Loucy (cell line): ENCODE results near the gene KRTAP10-2.

ENCODE experiments used
- H2AFZ ChIP-seq: fragments of 200-600 bp; sonication (generic); 2 replicates; pipeline ENCODE4 v1.6.0; 2016; ENCODE audit warnings: antibody characterized with exemption, mild to moderate bottlenecking, low read length, moderate library complexity
- H3F3A ChIP-seq: fragments of 200-600 bp; 2 replicates; pipeline ENCODE4 v1.6.0; 2016; ENCODE audit warnings: antibody characterized with exemption, low read depth, mild to moderate bottlenecking
- H3K27me3 ChIP-seq: fragments of 200-600 bp; sonication (generic); 2 replicates; pipeline ENCODE4 v1.6.1; 2014; ENCODE audit warnings: low read length, mild to moderate bottlenecking; ENCODE audit not compliant: insufficient read depth, poor library complexity, severe bottlenecking
- H3K36me3 ChIP-seq: fragments of 200-600 bp; sonication (generic); 2 replicates; pipeline ENCODE4 v1.6.1; 2016; ENCODE audit warnings: low read length; ENCODE audit not compliant: insufficient read depth
- H3K4me1 ChIP-seq: fragments of 200-600 bp; sonication (generic); 2 replicates; pipeline ENCODE4 v1.5.1; 2014; ENCODE audit warnings: low read length, mild to moderate bottlenecking; ENCODE audit not compliant: insufficient read depth, poor library complexity, severe bottlenecking
- H3K4me2 ChIP-seq: fragments of 200-600 bp; sonication (generic); 2 replicates; pipeline ENCODE4 v1.6.0; 2014; ENCODE audit warnings: antibody characterized with exemption, low read length, low read depth, mild to moderate bottlenecking; ENCODE audit not compliant: poor library complexity, severe bottlenecking
- H3K4me3 ChIP-seq: fragments of 200-600 bp; sonication (generic); 2 replicates; pipeline ENCODE4 v1.5.1; 2014; ENCODE audit warnings: low read length, mild to moderate bottlenecking, mixed read lengths; ENCODE audit not compliant: poor library complexity, severe bottlenecking
- H3K79me2 ChIP-seq: fragments of 200-600 bp; sonication (generic); 2 replicates; pipeline ENCODE4 v1.6.1; 2014; ENCODE audit warnings: low read length; ENCODE audit not compliant: insufficient read depth
- H3K9ac ChIP-seq: fragments of 200-600 bp; sonication (generic); 2 replicates; pipeline ENCODE4 v1.6.0; 2014; ENCODE audit warnings: mild to moderate bottlenecking, low read depth, low read length, moderate library complexity; ENCODE audit not compliant: poor library complexity, severe bottlenecking
- H3K9me2 ChIP-seq: fragments of 200-600 bp; sonication (generic); replicated peaks from 2 replicates; pipeline ENCODE4 v1.6.1; 2016; ENCODE audit warnings: low read depth, low read length, mixed read lengths
- H3K9me3 ChIP-seq: fragments of 200-600 bp; sonication (generic); 2 replicates; pipeline ENCODE4 v1.6.1; 2014; ENCODE audit warnings: mild to moderate bottlenecking, antibody characterized with exemption, low read length, low read depth; ENCODE audit not compliant: insufficient read depth
- H4K20me1 ChIP-seq: fragments of 200-600 bp; sonication (generic); 2 replicates; pipeline ENCODE4 v1.6.0; 2014; ENCODE audit warnings: antibody characterized with exemption, low read length, mild to moderate bottlenecking; ENCODE audit not compliant: insufficient read depth, poor library complexity, severe bottlenecking
- CTCF ChIP-seq: fragments of 200-600 bp; sonication (generic); conservative IDR thresholded peaks from 2 replicates; pipeline ENCODE4 v1.5.1; 2014; ENCODE audit warnings: mild to moderate bottlenecking, antibody characterized with exemption, low read length
- EZH2phosphoT487 ChIP-seq: fragments of 200-600 bp; IDR thresholded peaks from 2 replicates; pipeline ENCODE4 v1.6.1; 2018; ENCODE audit warnings: antibody characterized with exemption, mild to moderate bottlenecking, moderate library complexity, borderline replicate concordance

The KRTAP10-2 gene

DNA sequence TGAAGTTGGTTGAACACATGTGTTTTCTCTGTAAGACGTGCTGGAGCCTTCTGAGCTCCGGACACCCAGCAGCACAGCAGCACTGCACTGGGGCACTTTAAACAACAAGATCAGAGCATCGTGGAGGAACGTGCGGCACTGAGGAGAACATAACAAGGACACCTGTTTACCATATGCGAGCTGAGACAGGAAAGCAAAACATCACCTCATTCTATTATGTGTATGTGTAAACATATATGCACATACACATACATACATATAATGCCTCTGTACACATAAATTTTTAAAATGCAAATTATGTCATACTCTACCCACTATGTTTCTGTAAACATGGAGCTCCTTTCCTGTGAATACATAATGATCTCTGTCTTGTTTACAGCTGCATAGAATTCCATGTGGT is 44.2 kb upstream of the KRTAP10-2 start:
- H3K4me2 ChIP-seq, result no peak overlapping the region
- H4K20me1 ChIP-seq, result no peaks in the 10 kb centered on the region
- no peak overlapping the region for H3K9ac ChIP-seq
- no peaks in the 10 kb centered on the region for H3K9me2 ChIP-seq
- H3K9me3 ChIP-seq, result no peaks in the 10 kb centered on the region
- H3K4me1 ChIP-seq, result no peaks in the 10 kb centered on the region
- H3K4me3 ChIP-seq, result no peak overlapping the region
- TF ChIP-seq EZH2phosphoT487 (no peak), CTCF (no peak)
- no peak overlapping the region for H2AFZ ChIP-seq
- H3K27me3 ChIP-seq, result no peaks in the 10 kb centered on the region
- no peaks in the 10 kb centered on the region for H3K79me2 ChIP-seq
- no peaks in the 10 kb centered on the region for H3F3A ChIP-seq
- no peaks in the 10 kb centered on the region for H3K36me3 ChIP-seq

- Histone ChIP-seq H3F3A (no peaks in the 10 kb centered on the region), H2AFZ (no peak overlapping the region), H3K9ac (no peak overlapping the region), H3K4me2 (no peak overlapping the region), H3K27me3 (no peaks in the 10 kb centered on the region), H4K20me1 (no peaks in the 10 kb centered on the region), H3K9me2 (no peaks in the 10 kb centered on the region), H3K79me2 (no peaks in the 10 kb centered on the region), H3K4me1 (no peaks in the 10 kb centered on the region), H3K4me3 (no peak overlapping the region), H3K36me3 (no peaks in the 10 kb centered on the region), H3K9me3 (no peaks in the 10 kb centered on the region)
- TF ChIP-seq EZH2phosphoT487 (no peak), CTCF (no peak)
These were observed 43.2 kb upstream of the KRTAP10-2 start for GRCh38 chr21:44594406-44594916.

DNA sequence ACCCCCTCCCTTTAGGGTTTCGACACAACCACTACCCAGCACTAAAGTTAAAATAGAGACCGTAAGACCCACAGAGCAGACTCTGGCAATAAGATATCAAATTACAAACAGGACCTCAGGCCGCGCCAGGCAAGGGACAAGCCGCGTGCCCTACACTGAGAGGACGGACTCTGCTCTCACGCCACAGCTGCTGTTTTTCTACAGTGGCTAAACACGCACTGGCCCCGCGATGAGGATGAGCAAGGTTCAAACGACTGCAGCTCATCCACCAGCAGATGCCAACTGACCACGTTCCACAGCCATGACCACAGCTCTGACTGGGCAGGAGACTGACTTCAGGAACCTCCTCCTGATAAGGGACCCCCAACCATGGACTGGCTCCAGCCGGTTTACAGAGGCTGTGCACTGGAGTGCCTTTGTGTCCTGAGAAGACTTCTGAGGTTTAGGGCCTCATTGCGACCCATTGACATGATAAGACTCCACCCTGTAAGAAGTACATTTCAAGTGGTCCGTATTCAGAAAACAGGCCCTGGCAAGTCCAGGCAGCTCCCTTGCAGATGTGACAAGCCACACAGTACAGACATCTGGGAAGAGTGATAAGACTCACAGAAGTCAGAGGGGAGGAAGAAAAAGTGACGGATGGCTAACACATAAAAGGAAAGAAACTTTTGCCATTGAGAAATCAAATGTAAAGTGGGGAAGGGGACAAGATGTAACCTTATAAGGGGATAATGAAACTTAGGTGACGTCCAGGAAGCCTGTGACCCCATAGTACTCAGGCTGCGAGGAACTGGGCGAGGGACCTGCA is 42.5 kb upstream of the KRTAP10-2 start:
- H2AFZ ChIP-seq, result no peak overlapping the region
- H3K4me1 ChIP-seq, result no peaks in the 10 kb centered on the region
- H3K9ac ChIP-seq, result no peak overlapping the region
- H3K9me2 ChIP-seq, result no peaks in the 10 kb centered on the region
- H3F3A ChIP-seq, result no peaks in the 10 kb centered on the region
- H3K9me3 ChIP-seq, result no peaks in the 10 kb centered on the region
- no peaks in the 10 kb centered on the region for H3K27me3 ChIP-seq
- no peak overlapping the region for H3K4me2 ChIP-seq
- no peaks in the 10 kb centered on the region for H3K36me3 ChIP-seq
- H3K79me2 ChIP-seq, result no peaks in the 10 kb centered on the region
- TF ChIP-seq EZH2phosphoT487 (no peak), CTCF (no peak)
- no peak overlapping the region for H3K4me3 ChIP-seq
- no peaks in the 10 kb centered on the region for H4K20me1 ChIP-seq
